Parathyroid adenoma (tissue), 2 donors: ENCODE results near the gene CARTPT.

Experiments used
- H2AFZ ChIP-seq: fragments of 300-600 bp; sonication (generic); one replicate; pipeline ENCODE4 v1.7.0; 2017; ENCODE audit warnings: antibody characterized with exemption, mild to moderate bottlenecking
- H3K27ac ChIP-seq: fragments of 300-600 bp; sonication (generic); one replicate; pipeline ENCODE4 v1.7.0; 2017
- H3K27me3 ChIP-seq: fragments of 300-600 bp; sonication (generic); one replicate; pipeline ENCODE4 v1.7.0; 2017; ENCODE audit warnings: low read length; ENCODE audit not compliant: control insufficient read depth, insufficient read depth
- H3K36me3 ChIP-seq: fragments of 300-600 bp; sonication (generic); one replicate; pipeline ENCODE4 v1.7.0; 2017; ENCODE audit warnings: low read length; ENCODE audit not compliant: control insufficient read depth, insufficient read depth
- H3K4me1 ChIP-seq: fragments of 300-600 bp; sonication (generic); one replicate; pipeline ENCODE4 v1.7.0; 2017; ENCODE audit warnings: control low read depth
- H3K4me2 ChIP-seq: fragments of 300-600 bp; sonication (generic); one replicate; pipeline ENCODE4 v1.7.0; 2017; ENCODE audit warnings: low read length
- H3K4me3 ChIP-seq: fragments of 300-600 bp; sonication (generic); one replicate; pipeline ENCODE4 v1.7.0; 2017; ENCODE audit warnings: low read depth, low read length
- H3K79me2 ChIP-seq: fragments of 300-600 bp; sonication (generic); one replicate; pipeline ENCODE4 v1.7.0; 2017; ENCODE audit warnings: control low read depth
- H3K9ac ChIP-seq: fragments of 300-600 bp; sonication (generic); one replicate; pipeline ENCODE4 v1.7.0; 2017; ENCODE audit warnings: mild to moderate bottlenecking
- H3K9me3 ChIP-seq: fragments of 300-600 bp; sonication (generic); one replicate; pipeline ENCODE4 v1.7.0; 2017; ENCODE audit warnings: low read length; ENCODE audit not compliant: control insufficient read depth
- CTCF ChIP-seq: fragments of 300-600 bp; sonication (generic); IDR thresholded peaks from one replicate; pipeline ENCODE4 v1.7.0; 2017; ENCODE audit warnings: antibody characterized with exemption, mild to moderate bottlenecking
- donor health status: primary hyperparathyroidism.

CARTPT gene

GRCh38 chr5:71703941-71704340 lies 15.1 kb upstream of the CARTPT start:
- H3K79me2 ChIP-seq: no peaks in the 10 kb centered on the region

GRCh38 chr5:71705421-71705820 lies 13.7 kb upstream of the CARTPT start:
- no peaks in the 10 kb centered on the region for H3K36me3 ChIP-seq
- no peak for TF ChIP-seq CTCF
- no peak overlapping the region for H3K4me3 ChIP-seq
- H3K4me2 ChIP-seq: no peak overlapping the region
- H3K9me3 ChIP-seq: no peaks in the 10 kb centered on the region
- no peaks in the 10 kb centered on the region for H3K4me1 ChIP-seq
- no peaks in the 10 kb centered on the region for H3K79me2 ChIP-seq
- H2AFZ ChIP-seq: no peak overlapping the region
- H3K27me3 ChIP-seq: no peaks in the 10 kb centered on the region
- no peak overlapping the region for H3K27ac ChIP-seq
- no peak overlapping the region for H3K9ac ChIP-seq

More at GRCh38 chr5:71703941-71704340, 15.1 kb upstream of the CARTPT start:
- Histone ChIP-seq H3K4me3 (no peak overlapping the region), H3K4me2 (no peak overlapping the region), H2AFZ (no peak overlapping the region), H3K4me1 (no peaks in the 10 kb centered on the region), H3K36me3 (no peaks in the 10 kb centered on the region), H3K27me3 (no peaks in the 10 kb centered on the region), H3K9ac (no peak overlapping the region), H3K9me3 (no peaks in the 10 kb centered on the region), H3K27ac (no peak overlapping the region)
- no peak for TF ChIP-seq CTCF

GRCh38 chr5:71706906-71707305 lies 12.2 kb upstream of the CARTPT start:
- Histone ChIP-seq H2AFZ (no peak overlapping the region), H3K36me3 (no peaks in the 10 kb centered on the region), H3K9me3 (no peaks in the 10 kb centered on the region), H3K4me3 (no peak overlapping the region), H3K27ac (no peak overlapping the region), H3K79me2 (no peaks in the 10 kb centered on the region), H3K4me2 (no peak overlapping the region), H3K27me3 (no peaks in the 10 kb centered on the region), H3K9ac (no peak overlapping the region), H3K4me1 (no peaks in the 10 kb centered on the region)
- no peak for TF ChIP-seq CTCF

- no peak for TF ChIP-seq CTCF
Measured at GRCh38 chr5:71711610-71712009, 7.5 kb upstream of the CARTPT start.

GRCh38 chr5:71714911-71715310 lies 4.2 kb upstream of the CARTPT start:
- no peak for TF ChIP-seq CTCF
- Histone ChIP-seq H3K9me3 (no peaks in the 10 kb centered on the region), H3K27ac (no peak overlapping the region), H3K9ac (no peak overlapping the region), H3K27me3 (no peaks in the 10 kb centered on the region), H3K4me3 (no peak overlapping the region), H2AFZ (no peak overlapping the region), H3K36me3 (no peaks in the 10 kb centered on the region), H3K4me1 (no peaks in the 10 kb centered on the region), H3K79me2 (no peaks in the 10 kb centered on the region), H3K4me2 (no peak overlapping the region)

More at GRCh38 chr5:71711610-71712009, 7.5 kb upstream of the CARTPT start:
- no peak overlapping the region for H2AFZ ChIP-seq
- H3K36me3 ChIP-seq: no peaks in the 10 kb centered on the region
- no peak overlapping the region for H3K4me2 ChIP-seq
- no peak overlapping the region for H3K4me3 ChIP-seq
- no peaks in the 10 kb centered on the region for H3K9me3 ChIP-seq
- H3K27ac ChIP-seq: no peak overlapping the region
- no peaks in the 10 kb centered on the region for H3K27me3 ChIP-seq
- no peak overlapping the region for H3K9ac ChIP-seq
- no peaks in the 10 kb centered on the region for H3K4me1 ChIP-seq
- no peaks in the 10 kb centered on the region for H3K79me2 ChIP-seq
